Mucosa of stomach (tissue), 1 donor: ENCODE results near the gene ATXN2.
A peak's percentile ranks its signal among the peaks of the same experiment; 100 is the strongest.

Experiments
- H3K27me3 ChIP-seq: one replicate; pipeline ENCODE4 v1.7.0; 2013; ENCODE audit warnings: mild to moderate bottlenecking, low read length; ENCODE audit not compliant: control insufficient read depth, insufficient read depth
- H3K36me3 ChIP-seq: one replicate; pipeline ENCODE4 v1.7.0; 2013; ENCODE audit warnings: low read length; ENCODE audit not compliant: control insufficient read depth, insufficient read depth
- H3K4me1 ChIP-seq: one replicate; pipeline ENCODE4 v1.7.0; 2013; ENCODE audit warnings: mild to moderate bottlenecking, low read length; ENCODE audit not compliant: control insufficient read depth, insufficient read depth
- H3K4me3 ChIP-seq: one replicate; pipeline ENCODE4 v1.7.0; 2013; ENCODE audit warnings: low read length
- H3K9ac ChIP-seq: one replicate; pipeline ENCODE4 v1.7.0; 2013; ENCODE audit warnings: mild to moderate bottlenecking, low read length, moderate library complexity
- H3K9me3 ChIP-seq: one replicate; pipeline ENCODE4 v1.7.0; 2013; ENCODE audit warnings: mild to moderate bottlenecking, low read length, moderate library complexity; ENCODE audit not compliant: control insufficient read depth
- donor health status: Pancreatic carcinoma.

The ATXN2 gene, protein sequence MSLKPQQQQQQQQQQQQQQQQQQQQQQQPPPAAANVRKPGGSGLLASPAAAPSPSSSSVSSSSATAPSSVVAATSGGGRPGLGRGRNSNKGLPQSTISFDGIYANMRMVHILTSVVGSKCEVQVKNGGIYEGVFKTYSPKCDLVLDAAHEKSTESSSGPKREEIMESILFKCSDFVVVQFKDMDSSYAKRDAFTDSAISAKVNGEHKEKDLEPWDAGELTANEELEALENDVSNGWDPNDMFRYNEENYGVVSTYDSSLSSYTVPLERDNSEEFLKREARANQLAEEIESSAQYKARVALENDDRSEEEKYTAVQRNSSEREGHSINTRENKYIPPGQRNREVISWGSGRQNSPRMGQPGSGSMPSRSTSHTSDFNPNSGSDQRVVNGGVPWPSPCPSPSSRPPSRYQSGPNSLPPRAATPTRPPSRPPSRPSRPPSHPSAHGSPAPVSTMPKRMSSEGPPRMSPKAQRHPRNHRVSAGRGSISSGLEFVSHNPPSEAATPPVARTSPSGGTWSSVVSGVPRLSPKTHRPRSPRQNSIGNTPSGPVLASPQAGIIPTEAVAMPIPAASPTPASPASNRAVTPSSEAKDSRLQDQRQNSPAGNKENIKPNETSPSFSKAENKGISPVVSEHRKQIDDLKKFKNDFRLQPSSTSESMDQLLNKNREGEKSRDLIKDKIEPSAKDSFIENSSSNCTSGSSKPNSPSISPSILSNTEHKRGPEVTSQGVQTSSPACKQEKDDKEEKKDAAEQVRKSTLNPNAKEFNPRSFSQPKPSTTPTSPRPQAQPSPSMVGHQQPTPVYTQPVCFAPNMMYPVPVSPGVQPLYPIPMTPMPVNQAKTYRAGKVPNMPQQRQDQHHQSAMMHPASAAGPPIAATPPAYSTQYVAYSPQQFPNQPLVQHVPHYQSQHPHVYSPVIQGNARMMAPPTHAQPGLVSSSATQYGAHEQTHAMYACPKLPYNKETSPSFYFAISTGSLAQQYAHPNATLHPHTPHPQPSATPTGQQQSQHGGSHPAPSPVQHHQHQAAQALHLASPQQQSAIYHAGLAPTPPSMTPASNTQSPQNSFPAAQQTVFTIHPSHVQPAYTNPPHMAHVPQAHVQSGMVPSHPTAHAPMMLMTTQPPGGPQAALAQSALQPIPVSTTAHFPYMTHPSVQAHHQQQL

DNA sequence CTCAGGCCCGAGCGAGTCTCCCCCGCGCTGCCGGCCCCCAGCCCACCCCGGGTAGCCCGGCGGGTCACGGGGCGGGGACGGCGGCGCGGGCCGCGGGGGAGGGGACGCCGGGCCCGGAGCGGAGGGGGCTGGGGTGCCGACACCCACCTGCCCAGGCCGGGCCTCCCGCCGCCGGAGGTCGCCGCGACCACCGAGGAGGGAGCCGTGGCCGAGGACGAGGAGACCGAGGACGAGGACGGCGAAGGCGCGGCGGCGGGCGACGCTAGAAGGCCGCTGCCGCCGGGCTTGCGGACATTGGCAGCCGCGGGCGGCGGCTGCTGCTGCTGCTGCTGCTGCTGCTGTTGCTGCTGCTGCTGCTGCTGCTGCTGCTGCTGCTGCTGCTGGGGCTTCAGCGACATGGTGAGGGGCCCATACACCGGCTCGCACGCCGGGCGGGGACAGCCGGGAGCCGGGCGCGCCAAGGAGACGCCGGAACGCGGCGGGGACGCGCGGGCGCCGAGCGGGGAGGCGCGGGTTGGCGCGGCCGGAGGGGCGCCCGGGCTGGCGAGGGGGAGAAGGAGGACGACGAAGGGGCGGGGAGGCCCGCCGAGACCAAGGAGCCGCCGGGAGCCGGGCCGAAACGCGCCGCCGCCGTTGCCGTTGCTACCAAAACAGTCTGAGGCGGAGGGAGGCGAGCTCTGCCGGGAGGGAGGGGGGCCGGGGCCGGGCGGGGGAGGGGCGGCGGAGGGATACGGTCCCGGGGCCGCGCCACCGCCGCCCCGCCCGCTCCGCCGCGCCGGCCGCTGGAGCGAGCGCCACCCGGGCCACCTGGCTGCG lies at the start of gene ATXN2:
TSS of gene ATXN2 (minus strand) at position 679 of the 816 bp plus-strand sequence. CDS start at position 398, 281 bp downstream.
- no peaks in the 10 kb centered on the region for H3K9me3 ChIP-seq
- no peaks in the 10 kb centered on the region for H3K27me3 ChIP-seq
- H3K36me3 ChIP-seq, result no peaks in the 10 kb centered on the region
- peak within 1 kb of the TSS; percentile 88 for H3K9ac ChIP-seq
- H3K4me1 ChIP-seq, result peaks cover 13% of the 10 kb centered on the region
- peak within 1 kb of the TSS; percentile 80 for H3K4me3 ChIP-seq

DNA sequence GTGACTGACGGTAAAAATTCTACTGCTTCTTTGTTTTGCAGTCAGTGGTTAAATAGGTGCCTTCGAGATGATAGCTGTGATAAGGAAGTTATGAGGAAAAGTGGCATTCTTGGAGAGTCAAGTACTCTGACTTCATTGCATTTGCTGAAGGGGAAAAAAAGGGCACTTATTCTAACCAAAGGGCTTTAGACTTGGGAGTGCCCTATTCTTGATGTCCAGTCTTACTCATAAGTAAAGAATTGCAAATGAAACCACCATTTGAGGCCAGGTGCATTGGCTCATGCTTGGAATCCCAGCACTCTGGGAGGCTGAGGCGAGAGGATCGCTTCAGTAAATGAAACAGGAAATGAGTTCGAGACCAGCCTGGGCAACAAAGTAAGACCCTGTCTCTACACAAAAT lies 46.3 kb upstream of the ATXN2 start:
- H3K27me3 ChIP-seq, result no peaks in the 10 kb centered on the region
- H3K9me3 ChIP-seq, result no peaks in the 10 kb centered on the region
- H3K4me1 ChIP-seq, result peaks cover 5% of the 10 kb centered on the region
- H3K36me3 ChIP-seq, result peaks cover 6% of the 10 kb centered on the region
- H3K9ac ChIP-seq, result no peak overlapping the region
- H3K4me3 ChIP-seq, result no peak overlapping the region

DNA sequence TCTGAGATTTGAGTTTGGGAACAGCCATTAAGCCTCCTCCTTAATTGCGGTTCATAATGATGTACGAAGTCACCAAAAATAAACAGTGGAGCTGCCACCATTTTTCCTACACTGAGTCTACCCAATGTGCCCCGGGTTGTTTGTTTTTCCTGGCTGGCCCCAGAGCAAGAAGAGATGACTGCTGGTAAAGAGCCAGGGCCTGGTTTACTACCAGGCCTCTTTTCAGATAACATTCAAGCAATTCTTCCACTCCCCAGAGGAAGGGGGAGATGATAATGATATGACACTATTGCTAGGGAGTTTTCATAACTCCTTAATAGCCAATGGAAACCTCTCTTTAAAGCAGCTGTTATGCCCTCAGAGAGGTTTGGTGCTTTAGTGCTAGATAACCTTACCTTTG lies 44.3 kb upstream of the ATXN2 start:
- Histone ChIP-seq H3K36me3 (peaks cover 6% of the 10 kb centered on the region), H3K4me1 (peaks cover 5% of the 10 kb centered on the region), H3K4me3 (no peak overlapping the region), H3K9ac (no peak overlapping the region), H3K27me3 (no peaks in the 10 kb centered on the region), H3K9me3 (no peaks in the 10 kb centered on the region)

DNA sequence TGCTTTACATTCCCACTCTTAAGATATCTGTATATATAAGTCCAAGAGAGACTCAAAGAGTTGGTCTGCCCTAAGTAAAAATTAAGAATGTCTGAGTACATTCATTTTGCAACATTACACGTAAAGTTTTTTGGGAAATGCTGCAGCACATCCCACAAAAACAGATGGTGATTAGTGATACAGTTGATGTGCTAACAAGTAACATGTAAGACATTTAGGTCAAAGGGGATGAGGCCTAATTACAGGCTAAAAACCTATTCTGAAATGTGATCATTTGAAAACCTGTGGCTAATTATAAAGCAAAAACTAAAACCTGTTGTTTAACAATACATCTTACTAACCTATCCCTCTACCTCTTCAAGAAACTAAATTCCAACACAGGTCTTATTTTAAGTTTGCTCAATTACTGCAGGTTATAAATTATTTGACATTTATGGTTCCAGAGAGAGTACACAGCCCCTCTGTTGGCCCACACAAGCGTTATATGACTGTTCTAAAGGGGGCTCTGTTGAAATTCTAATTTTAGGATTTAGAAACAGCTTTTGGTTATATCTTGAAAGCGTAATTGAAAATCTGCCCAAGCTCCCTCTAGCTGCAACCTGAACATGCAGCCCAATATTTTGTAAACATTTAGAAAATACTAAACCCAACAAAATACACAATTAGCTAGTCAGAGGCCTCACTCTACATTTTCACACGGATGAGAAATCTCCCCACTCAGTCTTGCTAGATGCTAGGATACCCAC lies 43.7 kb upstream of the ATXN2 start:
- H3K9ac ChIP-seq, result no peak overlapping the region
- no peaks in the 10 kb centered on the region for H3K27me3 ChIP-seq
- H3K9me3 ChIP-seq, result no peaks in the 10 kb centered on the region
- no peak overlapping the region for H3K4me3 ChIP-seq
- H3K36me3 ChIP-seq, result peaks cover 6% of the 10 kb centered on the region
- peaks cover 5% of the 10 kb centered on the region for H3K4me1 ChIP-seq

DNA sequence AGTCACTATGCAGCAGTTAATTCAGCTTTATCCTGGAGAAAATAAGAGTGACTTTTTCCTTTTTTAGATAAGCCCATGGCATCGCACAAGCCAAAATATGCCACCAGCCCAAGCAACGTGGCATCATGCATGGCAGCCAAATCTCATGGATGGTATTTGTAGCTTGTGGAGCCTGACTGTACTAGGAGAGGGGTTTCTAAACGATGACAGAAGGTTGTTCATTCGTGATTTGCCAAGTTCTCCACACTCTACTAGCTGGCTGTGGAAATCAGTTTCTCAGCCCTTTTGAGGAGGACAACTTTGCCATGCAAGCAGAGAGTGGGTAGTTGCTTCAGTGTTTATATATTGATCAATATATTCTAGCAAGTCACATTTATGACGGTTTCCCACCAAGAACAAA lies 41.4 kb upstream of the ATXN2 start:
- H3K36me3 ChIP-seq, result no peaks in the 10 kb centered on the region
- no peaks in the 10 kb centered on the region for H3K9me3 ChIP-seq

DNA sequence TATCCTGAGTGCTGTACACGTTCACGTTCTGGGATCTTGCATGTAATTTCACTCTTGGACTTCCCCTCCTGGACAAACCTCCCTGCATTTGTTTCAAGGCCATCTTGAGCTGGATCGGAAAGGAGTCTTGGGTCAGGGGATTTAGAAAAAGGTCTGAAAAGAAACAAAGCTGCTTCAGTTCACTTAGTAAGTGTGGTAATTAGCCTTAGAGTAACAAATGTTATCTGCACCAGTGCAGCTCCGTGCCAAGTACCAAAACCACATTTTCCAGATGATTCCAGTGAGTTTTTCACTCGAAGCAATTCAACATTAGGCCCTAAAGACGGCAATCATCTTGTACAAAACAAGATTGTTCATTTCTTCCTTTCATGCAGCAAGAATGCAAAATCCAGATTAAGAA lies 39.4 kb upstream of the ATXN2 start:
- Histone ChIP-seq H3K36me3 (no peaks in the 10 kb centered on the region), H3K4me1 (peaks cover 4% of the 10 kb centered on the region), H3K4me3 (no peak overlapping the region), H3K9ac (no peak overlapping the region), H3K9me3 (no peaks in the 10 kb centered on the region), H3K27me3 (no peaks in the 10 kb centered on the region)

More for the DNA sequence above, 41.4 kb upstream of the ATXN2 start:
- H3K4me3 ChIP-seq, result no peak overlapping the region
- H3K9ac ChIP-seq, result no peak overlapping the region
- H3K4me1 ChIP-seq, result peaks cover 5% of the 10 kb centered on the region
- no peaks in the 10 kb centered on the region for H3K27me3 ChIP-seq

DNA sequence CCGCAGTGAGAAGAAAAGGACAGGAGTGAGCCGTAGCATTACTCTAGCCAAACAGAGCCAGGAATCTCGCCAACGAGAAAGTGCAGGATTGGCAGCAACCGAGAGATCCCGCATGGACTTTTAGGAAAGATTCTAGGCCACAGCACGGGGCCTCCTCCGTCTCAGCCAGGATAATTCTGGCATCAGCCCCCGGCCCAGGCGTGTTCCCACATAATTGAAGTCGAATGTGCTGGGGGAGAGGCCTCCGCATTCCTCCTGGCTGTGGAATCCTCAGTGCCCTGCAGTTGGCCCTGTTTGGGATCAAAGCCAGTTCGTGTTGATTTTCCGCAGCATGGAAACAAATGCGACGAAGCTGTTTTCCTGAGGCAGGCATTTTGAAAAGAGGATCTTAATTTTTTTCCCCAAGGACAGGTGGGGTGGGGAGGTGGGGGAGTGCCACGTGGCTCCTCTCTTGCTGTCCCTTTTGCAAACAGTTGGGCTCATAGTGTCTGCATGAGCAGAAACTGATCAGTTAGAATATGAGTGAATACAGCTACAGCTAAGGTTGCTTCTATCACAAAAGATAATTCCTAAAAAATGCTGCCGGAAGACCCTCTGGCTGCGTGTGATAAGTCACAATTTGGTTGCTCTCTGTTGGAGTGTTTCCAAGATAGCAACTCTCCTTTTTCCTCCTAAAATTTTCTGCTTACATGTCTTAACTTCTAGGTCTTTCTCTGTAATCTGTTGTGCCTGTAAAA lies 37.3 kb upstream of the ATXN2 start:
- Histone ChIP-seq H3K9me3 (no peaks in the 10 kb centered on the region), H3K4me3 (no peak overlapping the region), H3K9ac (no peak overlapping the region), H3K36me3 (no peaks in the 10 kb centered on the region), H3K27me3 (no peaks in the 10 kb centered on the region), H3K4me1 (no peaks in the 10 kb centered on the region)

DNA sequence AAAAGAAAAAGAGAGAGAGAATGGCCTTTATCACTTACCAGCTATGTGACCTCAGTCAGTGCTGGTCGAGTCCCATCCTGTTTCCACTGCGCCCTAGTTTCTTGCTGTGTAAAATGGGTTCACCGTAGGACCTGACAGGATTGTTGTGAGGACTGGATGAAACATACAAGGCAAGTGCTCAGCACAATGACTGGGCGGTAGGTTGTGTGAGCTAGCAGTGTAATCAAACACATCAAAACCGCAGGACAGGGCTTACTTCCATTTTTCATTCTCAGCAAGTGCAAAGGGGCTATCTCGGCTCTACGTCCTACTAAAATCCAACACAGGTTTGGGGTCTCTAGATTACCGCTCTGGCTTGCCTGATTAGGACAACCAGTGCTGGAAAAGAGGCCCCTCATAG lies 36.4 kb upstream of the ATXN2 start:
- no peaks in the 10 kb centered on the region for H3K36me3 ChIP-seq
- no peak overlapping the region for H3K4me3 ChIP-seq
- no peaks in the 10 kb centered on the region for H3K4me1 ChIP-seq
- no peak overlapping the region for H3K9ac ChIP-seq
- no peaks in the 10 kb centered on the region for H3K9me3 ChIP-seq
- H3K27me3 ChIP-seq, result no peaks in the 10 kb centered on the region

DNA sequence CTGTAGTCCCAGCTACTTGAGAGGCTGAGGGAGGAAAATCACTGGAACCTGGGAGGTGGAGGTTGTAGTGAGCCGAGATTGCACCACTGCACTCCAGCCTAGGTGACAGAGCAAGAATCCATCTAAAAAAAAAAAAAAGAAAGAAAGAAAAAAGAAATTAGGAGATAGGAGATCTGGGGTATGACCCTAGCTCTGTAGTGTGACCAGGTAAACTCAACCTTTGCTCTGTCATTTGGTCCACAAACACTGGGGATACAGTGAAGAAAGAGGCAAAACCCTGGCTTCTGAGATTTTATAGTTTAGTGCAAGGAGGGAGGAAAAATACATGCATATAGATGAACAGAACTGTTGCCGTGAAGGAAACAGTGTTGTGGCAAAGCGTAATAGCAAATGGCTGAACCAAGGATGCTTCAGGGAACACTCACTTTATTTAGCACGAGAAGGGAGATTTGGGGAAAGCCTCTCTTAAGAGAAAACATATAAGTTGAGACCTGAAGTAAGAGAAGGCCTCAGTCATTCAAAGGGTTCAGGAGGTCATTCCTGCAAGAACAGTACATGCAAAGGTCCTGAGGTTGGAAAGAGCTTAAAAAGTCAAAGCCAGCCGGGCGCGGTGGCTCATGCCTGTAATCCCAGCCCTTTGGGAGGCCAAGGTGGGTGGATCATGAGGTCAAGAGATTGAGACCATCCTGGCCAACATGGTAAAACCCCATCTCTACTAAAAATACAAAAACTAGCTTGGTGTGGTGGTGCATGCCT lies 29.6 kb upstream of the ATXN2 start:
- no peaks in the 10 kb centered on the region for H3K4me1 ChIP-seq
- no peak overlapping the region for H3K4me3 ChIP-seq
- H3K27me3 ChIP-seq, result no peaks in the 10 kb centered on the region
- no peaks in the 10 kb centered on the region for H3K36me3 ChIP-seq
- H3K9me3 ChIP-seq, result no peaks in the 10 kb centered on the region
- H3K9ac ChIP-seq, result no peak overlapping the region

DNA sequence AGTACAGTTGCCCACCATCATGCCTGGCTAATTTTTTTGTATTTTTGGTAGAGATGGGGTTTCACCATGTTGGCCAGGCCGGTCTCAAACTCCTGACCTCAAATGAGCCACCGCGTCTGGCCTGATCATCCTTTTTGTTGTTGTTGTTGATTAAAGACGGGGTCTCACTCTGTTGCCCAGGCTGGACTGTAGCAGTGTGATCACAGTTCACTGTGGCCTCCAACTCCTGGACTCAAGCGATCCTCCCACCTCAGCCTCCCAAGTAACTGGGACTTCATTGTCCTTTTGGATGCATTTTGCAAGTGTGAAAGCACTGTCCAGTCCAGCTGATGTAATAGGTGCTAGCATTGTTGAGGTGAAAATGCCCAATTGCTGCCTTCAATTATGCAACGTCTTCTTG lies 27.1 kb upstream of the ATXN2 start:
- no peaks in the 10 kb centered on the region for H3K27me3 ChIP-seq
- H3K4me1 ChIP-seq, result no peaks in the 10 kb centered on the region
- H3K9me3 ChIP-seq, result no peaks in the 10 kb centered on the region
- H3K9ac ChIP-seq, result no peak overlapping the region
- no peaks in the 10 kb centered on the region for H3K36me3 ChIP-seq
- no peak overlapping the region for H3K4me3 ChIP-seq
